T1000 (cell line): ENCODE measurements around the gene ZNF492.
"Not testable (repeated sequence)": the region's sequence is repeated elsewhere in the genome, so short reads cannot be mapped to it uniquely, and the experiment has no call there.

Experiments used
- DNase-seq: peaks from one replicate; lab custom pipeline; 2025; ENCODE audit warnings: mixed read lengths; lab: John Stamatoyannopoulos, UW

Gene ZNF492

GRCh38 chr19:22633706-22634449, at the start of gene ZNF492:
ZNF492 (plus strand) TSS chr19:22634324; CDS start chr19:22653400, 19,076 bp downstream.
- DNase-seq = peak; percentile 82

DNA sequence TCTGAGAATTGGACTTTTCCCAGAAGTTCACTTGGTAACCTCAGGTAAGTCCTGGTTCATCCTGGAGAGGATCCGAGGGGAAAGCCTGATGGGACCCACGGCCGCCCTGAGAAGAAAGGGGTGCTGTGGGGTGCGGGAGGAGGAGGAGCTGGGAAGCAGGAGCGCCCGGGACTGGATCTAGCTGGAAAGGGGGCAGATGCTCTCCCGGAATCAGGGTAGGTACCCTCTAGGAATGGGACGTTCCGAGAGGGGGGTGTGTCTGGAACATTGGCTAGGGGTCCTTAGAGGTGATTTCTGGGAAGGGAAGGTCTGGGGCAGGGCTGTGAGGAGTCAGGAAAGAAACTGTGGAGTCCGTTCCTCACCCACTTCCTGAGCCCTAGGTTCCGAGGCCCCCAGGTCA, 38.7 kb upstream of the ZNF492 start:
- no peak for DNase-seq

GRCh38 chr19:22595918-22596341, 38.2 kb upstream of the ZNF492 start:
- no peak for DNase-seq

DNA sequence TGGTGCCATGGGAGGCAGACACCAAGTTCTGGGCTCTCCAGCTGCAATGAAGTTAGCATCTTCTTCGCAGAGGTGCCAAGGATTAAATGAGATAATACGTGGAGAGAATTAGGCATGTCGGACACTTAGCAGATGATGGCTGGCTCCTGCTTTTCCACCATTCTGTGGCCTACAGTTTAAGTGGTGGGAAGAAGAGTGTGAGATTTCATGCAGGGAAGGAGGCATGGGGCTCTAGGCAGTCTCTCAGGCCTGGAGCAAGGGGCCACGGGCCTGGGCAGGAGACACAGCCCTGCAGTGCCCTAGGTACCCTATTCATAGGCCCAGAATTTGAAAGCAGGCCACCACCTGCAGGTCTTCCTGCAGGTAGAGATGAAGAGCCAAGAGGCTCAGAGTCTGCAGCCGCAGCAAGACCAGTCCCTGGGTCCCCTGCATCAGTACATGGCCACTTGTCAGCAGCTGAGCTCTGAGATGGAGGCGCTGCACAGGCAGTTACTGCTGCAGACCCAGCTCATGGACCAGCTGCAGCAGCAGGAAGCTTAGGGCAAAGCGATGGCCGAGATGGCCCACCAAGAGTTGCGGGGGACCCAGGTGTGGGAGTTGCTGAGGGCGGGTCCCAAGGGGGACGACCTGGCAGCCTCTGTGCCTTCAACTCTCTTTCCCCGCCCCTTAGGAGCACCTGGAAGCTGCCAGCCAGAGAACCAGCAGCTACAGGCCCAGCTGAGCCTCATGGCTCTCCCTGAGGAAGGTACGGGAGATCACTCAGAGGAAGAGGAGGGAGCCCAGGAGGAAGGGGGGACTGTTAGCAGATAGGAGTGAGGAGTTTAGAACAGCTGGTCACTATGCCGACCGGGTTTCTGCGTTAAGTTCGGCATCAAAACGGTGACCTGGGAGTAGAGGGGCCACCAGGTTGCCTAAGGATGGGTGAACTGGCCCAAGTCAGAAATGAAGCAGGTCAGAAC, 33.2 kb upstream of the ZNF492 start:
- DNase-seq = no peak

DNA sequence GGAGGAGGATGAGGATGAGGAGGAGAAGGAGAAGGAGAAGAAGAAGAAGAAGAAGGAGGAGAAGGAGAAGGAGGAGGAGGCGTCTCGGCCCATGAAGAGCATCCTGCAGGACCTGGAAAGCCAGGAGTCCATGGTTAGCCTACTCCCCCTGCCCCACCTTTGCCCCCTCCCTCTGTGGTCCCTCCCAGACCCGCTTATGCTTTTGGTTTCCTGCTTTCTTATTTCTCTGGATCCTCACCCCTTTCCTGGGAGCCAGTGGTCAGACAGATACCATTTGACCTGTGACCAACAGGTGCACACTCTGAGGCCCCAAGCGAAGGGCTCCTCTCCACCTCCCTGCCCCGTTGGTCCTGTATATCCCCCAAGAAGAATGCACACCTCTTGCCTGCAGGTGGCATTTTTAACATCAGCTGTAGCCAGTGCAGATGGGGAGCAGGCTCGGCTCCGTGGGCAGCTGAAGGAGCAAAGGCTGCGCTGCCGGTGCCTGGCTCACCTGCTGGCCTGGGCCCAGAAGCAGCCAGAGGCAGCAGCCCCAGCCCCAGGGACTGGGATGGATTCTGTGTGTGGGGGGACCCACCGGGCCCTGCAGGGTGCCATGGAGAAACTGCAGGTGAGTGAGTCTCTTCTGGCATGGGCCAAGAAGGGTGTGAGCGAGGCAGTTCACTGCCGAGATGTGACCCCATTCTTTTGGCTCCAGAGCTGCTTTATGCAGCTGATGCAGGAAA, 32.1 kb upstream of the ZNF492 start:
- no peak for DNase-seq

GRCh38 chr19:22602631-22603272, 31.4 kb upstream of the ZNF492 start:
- DNase-seq = no peak

DNA sequence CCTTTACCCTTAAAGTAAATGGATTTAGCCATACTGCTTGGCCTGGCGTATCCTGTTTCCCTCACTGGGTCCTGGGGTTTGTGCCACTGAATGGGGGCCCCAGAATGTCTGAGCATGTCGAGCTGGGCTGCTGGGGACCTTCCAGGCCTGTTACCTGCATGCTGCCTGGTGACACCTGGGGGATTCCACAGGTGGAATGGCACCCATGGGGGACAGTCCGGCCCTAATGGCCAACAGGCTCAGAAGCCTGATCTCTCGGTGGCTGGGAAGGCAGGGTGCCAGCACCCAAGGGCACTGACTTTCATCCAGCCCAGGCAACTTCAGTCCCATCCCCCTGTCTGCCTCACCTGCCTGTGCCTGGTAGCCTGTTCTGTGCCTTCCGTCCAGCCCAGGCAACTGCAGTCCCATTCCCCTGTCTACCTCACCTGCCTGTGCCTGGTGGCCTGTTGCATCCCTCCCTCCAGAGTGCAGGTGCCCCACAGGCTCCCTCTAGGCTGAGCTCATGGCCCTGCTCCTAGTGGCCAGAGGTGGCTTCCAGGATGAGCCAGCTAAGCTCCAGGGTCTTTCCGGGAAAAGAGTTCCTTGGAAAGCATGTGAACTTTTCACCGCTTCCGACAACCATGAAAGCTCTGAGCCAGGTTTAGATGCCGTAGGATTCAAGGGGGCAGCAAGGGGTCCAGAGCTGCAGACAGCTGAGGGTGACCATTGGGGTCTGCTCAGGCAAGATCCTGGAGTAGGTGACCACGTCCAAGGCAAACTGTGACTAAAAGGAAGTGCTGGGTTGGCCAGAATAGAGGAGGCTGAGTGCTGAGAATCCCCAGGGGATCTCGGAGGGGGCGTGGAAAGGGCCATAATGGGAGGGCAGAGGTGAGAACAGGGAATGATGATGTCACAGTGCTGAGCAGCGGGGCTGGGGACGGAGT, 30.3 kb upstream of the ZNF492 start:
- DNase-seq = no peak

GRCh38 chr19:22604571-22605274, 29.4 kb upstream of the ZNF492 start:
- DNase-seq = no peak

GRCh38 chr19:22605275-22606211, 28.6 kb upstream of the ZNF492 start:
- no peak for DNase-seq

GRCh38 chr19:22606212-22606553, 27.9 kb upstream of the ZNF492 start:
- DNase-seq = no peak

DNA sequence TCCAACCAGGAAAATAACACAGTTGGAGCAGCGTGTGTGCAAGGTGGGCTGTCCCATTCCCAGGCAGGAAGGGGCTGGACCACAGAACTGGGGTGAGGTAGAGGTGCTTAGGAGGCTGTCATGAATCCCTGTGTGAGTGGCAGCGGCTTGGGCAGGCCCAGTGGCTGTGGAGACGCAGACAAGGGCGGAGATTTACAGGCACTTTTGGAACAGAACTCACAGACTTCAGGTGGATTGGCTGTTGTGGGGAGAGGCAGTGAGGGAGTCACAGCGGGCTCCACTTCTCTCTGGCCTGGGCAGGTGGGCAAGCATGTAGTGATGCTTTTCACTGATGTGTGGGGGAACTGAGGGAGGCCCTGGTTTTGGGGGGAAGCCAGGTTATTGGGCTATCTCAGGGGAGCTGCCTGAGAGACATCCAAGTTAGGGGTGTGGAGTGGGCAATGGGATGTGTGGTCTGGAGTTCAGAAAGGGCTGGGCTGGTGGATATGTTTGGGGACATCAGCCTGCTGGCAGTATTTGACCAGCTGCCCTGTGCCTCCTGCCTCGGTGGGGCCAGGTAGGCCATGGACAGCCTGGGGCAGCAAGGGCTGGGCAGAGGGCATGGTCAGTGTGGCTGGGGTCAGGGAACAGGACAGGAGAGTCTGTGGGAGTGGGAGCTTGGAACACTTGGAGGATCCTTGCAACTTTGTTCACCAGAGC, 27.0 kb upstream of the ZNF492 start:
- no peak for DNase-seq

DNA sequence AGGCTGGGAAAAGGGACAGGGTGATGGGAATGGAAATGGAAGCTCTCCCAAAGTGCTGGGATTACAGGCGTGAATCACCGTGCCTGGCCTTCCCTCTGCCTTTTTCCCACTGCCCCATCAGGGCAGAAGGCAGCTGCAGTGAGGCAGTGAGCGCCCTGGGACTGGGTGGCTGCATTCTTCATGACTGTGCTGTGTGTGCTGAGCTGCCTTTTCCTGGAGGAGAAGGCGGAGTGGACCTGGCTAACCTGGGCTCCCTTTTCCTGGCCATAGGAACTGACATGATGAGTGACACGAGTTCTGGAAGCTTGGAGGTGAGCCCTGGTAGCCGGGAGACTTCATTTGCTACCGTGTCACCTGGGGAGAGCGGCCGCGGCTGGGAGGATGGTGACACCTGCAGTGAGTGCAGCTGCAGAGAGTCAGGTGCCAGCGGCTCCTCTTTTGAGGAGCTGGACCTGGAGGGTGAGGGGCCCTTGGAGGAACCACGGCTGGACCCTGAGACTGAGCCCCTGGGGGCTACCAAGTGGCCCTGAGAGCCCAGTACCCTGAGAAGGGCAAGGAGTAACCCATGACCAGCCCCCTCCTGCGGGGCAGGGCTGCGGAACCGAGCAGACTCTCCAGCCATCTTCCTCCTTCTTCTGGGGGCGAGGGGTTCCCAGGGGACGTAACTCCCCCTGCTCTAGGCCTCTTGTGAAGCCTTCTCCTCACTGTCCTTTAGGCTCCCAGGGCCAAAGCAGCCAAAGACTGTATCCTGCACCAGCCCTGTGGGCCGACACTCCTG, 26.3 kb upstream of the ZNF492 start:
- DNase-seq = no peak

DNA sequence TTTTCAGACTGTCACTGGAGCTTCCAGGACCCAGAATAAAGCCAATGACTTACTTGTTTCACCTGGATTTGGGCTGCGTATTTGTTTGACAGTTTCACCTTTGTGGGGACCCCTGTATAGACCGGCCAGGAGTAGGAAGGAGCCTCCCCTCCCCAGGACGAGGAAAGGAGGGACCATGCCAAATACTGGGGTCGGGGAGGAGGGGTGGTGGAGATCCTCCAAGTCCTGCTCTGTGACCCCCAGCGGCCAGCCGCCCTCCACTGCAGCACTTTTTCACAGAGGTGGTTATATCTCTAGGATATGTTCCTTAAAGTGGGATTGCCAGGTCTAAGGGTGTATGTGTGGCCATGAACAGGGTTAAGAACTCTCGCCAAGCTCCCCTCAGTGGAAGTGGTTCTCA, 25.7 kb upstream of the ZNF492 start:
- no peak for DNase-seq

- DNase-seq = no peak
Observed at GRCh38 chr19:22609630-22610029, 24.5 kb upstream of the ZNF492 start.

- DNase-seq = no peak
Observed at GRCh38 chr19:22610121-22610520, 24.0 kb upstream of the ZNF492 start.

DNA sequence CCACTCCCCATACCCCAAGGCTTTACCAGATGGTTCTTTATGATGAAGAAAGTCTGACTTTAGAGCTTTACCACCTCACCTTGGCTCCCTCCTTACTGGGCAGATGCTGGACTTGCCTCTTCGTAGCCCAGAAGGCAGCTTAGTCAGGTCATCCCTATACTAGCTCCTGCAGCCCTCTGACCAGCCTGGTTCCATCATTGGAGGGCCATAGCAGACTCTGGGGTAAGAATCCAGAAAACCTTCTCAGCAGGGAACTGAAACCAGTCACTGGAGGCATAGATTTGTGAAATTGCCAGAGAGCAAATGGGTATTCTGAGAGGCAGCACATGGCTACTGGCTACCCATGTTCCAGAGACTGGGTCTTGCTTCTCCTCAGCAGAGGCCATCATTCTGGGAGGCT, 21.8 kb upstream of the ZNF492 start:
- DNase-seq = no peak

GRCh38 chr19:22616659-22617058, 17.5 kb upstream of the ZNF492 start:
- DNase-seq = no peak

DNA sequence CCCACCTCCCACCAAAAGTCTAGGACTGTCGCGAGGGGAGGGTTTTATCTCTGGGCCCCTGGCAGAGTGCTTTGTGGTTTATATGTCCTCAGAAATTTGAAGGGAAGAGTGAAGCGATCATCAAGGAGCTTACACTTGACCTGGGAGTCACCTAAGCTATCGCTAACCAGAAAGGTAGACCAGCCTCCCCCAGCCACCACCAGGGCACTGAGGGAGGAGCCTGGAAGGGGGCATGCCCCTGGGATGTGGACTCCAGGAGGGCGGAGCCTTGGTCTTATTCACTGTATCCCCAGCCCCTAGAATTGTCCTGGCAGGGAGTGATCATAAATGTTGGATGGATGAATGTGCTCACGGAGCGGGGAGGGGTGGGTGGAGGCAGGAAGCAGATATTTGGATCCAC, 16.9 kb upstream of the ZNF492 start:
- DNase-seq = not testable (repeated sequence)
